CD4-positive, alpha-beta T cell treated with Interferon gamma for 1 hour (primary cell): ENCODE measurements around the gene RMRP.

Source experiments
- DNase-seq: peaks from one replicate; pipeline ENCODE4 v3.0.0-alpha.2; 2020

The RMRP gene

DNA sequence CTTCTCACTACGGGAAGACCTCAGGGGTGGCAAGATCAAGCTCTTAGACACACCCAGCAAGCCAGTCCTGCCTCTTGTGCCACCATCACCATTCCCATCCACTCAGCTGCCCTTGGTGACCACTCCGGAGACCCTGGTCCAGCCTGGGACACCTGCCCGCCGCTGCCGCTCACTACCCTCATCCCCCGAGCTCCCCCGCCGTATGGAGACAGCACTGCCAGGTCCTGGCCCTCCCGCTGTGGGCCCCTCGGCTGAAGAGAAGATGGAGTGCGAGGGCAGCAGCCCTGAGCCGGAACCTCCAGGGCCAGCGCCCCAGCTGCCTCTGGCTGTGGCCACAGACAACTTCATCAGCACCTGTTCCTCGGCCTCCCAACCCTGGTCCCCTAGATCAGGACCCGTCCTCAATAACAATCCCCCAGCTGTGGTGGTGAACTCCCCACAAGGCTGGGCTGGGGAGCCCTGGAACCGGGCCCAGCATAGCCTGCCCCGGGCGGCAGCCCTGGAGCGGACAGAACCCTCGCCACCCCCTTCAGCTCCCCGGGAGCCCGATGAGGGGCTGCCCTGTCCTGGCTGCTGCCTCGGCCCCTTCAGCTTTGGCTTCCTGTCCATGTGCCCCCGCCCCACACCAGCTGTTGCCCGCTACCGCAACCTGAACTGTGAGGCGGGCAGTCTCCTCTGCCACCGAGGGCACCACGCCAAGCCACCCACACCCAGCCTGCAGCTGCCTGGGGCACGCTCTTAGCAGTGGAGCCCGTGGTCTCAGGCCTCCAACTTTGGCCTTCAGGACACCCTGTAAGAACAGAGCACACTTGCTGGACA lies 48.6 kb downstream of the RMRP start:
- DNase-seq = no peak

DNA sequence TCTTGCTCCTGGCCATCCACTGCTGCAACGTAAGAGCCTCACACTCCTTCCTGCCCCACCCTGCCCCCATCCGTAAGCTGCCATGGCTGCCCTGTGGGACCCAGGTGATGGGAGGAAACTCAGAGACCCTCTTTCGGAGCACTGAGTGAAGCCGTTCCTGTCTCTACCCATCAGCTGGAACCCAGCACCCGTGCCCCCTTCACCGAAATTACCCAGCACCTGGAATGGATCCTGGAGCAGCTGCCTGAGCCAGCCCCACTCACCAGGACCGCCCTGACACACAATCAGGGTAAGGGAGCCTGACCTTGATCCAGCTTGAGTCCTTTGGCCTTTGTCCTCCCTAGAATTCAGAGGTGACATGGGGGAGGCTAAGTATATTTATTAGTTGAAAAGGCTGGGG lies 49.6 kb downstream of the RMRP start:
- DNase-seq = no peak
